ENCODE data around the gene NRG2.
A peak's percentile ranks its signal among the peaks of the same experiment; 100 is the strongest.

Gene NRG2

DNA sequence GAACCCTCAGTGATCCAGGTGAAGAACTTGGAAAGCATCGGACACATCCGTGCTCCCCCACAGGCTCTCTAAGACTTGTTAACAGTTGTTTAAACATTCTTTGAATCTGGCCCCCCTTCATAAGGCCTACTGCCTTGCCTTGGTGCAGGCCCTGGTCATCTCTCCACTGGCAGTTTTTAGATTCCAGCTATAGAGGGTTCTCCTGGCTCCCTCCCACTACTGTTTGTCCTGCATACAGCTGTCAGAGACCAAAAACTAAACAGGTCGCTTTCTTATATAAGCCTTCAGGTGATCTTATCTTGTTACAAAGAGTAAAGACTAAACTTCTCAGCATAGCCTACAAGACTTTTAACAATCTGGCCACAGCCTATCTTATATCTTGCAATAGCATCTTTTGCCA is 32.3 kb downstream of the NRG2 start:
- DNase-seq (ENCODE audit: low read depth) = no peak

DNA sequence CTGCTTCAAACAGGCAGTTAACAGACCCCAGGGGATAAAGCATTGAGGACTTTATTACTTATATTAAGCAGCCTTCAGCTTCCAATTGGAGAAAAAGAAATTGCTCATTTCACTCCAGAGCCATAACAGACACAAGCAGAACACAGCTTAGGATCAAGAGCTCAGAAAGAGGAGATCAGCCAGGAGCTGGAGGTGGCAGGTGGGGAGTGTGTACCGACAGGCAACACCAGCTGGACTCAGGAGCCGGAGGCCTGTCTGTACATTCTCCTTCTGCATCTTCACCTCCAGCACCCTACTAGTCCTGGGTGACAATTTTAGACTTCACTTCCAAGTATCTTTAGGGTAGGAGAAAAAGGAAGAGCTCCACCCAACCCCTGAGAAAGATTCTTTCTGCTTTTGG is 35.8 kb downstream of the NRG2 start:
- DNase-seq (ENCODE audit: low read depth) = no peak

GRCh38 chr5:140005145-140005591 is 37.9 kb downstream of the NRG2 start:
- DNase-seq (ENCODE audit: low read depth) = no peak

DNA sequence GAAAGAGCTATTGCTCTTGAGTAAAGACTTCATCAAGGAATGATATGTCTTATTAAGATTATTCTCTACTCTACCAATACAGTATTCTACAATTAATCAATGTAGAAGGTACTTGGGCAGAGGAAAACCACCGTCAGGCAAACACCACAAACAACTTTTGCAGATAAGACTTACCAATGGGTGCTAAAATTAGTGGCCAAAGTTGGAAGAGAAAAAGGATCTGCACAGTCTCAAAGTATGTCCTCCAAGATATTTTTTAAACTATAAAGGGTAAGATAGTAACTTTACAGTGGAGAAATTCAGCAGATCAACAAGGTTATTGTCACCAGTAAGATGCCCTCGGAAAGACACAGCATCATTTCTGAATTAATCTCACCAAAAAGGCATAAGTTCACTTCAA is 38.9 kb downstream of the NRG2 start:
- DNase-seq (ENCODE audit: low read depth) = no peak

DNA sequence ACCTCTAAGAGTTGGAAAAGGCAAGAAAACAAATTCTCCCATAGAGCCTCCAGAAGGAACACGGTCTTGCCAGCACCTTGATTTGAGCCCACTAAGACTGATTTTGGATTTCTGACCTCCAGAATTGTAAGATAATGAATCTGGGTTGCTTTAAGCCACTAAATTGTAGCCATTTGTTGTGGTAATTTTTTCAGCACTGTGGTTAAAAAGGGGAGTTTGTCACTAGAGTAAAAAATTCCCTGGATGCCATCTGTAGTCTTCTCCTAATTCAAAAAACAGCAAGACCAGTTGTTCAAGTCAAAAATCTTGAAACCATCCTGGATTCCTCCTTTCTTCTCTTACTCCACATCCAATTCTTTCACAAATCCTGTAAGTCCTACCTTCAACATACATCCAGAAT is 39.6 kb downstream of the NRG2 start:
- DNase-seq (ENCODE audit: low read depth) = no peak

GRCh38 chr5:140000332-140000731 is 42.8 kb downstream of the NRG2 start:
- no peak for DNase-seq (ENCODE audit: low read depth)

- DNase-seq (ENCODE audit: low read depth) = no peak
These were observed 44.3 kb downstream of the NRG2 start for GRCh38 chr5:139998837-139999236.

DNA sequence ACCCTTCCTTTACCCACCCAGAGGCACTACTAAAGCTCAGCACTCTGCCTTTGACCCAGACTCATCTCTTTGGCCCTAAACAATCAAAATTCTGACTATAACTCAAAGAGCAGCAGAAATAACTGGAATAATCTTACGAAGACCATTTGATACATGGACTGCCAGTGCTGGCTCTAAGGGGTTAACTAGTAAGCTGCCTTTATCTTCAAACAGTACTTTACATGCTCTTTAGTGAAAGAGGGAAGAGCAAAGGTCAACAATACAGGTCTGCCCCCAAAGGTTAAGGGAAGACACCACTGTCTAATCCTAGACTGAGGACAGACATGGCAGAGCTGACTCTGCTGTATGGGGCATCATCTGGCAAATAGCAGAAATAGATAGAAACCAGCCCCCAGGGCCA is 45.8 kb downstream of the NRG2 start:
- DNase-seq (ENCODE audit: low read depth) = no peak

DNA sequence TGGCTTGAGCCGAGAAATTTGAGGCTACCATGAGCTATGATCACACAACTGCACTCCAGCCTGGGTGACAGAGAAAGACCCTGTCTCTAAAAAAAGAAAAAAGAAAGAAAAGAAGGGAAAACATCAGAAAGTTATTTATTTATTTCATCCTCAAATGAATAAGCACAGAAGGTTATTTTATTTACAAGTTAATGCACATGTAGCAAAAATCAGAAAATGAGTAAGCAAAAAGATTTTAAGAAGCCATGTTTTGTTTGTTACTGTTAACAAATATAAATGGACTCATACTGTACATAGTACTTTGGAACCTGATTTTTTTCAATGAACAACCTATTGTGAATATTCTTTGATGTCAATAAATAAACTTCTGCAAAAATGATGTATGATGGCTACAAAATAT is 47.2 kb downstream of the NRG2 start:
- no peak for DNase-seq (ENCODE audit: low read depth)

GRCh38 chr5:139994234-139994633 is 48.9 kb downstream of the NRG2 start:
- no peak for DNase-seq (ENCODE audit: low read depth)

- DNase-seq (ENCODE audit: low read depth) = peak; percentile 29
These were observed 57.4 kb downstream of the NRG2 start for GRCh38 chr5:139985733-139986132.

GRCh38 chr5:139985290-139985689 is 57.8 kb downstream of the NRG2 start:
- no peak for DNase-seq (ENCODE audit: low read depth)

- DNase-seq (ENCODE audit: low read depth) = no peak
These were observed 58.3 kb downstream of the NRG2 start for GRCh38 chr5:139984816-139985215.

DNA sequence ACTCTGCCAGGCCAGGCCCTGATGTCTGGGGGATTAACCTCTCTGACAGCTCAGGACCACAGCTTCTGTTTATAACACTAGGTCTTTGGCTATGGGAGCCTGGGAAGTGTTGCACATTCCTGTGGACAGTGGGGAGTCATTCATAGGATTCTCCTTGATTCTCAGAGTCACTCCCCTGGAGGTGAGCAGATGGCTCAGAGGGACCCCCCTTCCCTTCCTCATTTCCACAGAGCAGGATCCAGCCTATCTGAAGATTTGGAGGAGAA is 60.2 kb downstream of the NRG2 start:
- peak; percentile 20 for DNase-seq (ENCODE audit: low read depth)

GRCh38 chr5:139982157-139982974 is 60.7 kb downstream of the NRG2 start:
- peak; percentile 10 for DNase-seq (ENCODE audit: low read depth)

DNA sequence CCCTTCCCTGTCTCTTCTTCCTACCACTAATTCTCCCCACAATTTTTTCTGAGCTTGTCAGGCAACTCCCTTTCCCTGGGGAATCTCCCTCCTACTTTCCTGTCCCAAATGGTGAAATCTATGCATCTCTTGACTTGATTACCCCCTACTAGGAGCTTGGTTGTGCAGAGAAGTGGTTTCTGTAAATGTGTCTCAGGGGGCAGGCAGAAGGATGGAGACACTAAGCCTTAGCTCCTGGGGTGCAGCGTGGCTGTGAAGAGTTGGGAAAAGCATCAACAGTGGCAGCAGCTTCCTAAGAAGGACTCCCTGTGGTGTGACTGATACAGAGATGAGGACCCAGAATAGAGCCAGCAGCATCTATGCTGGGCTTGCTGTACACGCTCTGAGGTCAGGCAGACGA is 62.3 kb downstream of the NRG2 start:
- no peak for DNase-seq (ENCODE audit: low read depth)

- no peak for DNase-seq (ENCODE audit: low read depth)
These were observed 63.2 kb downstream of the NRG2 start for GRCh38 chr5:139979943-139980342.

DNA sequence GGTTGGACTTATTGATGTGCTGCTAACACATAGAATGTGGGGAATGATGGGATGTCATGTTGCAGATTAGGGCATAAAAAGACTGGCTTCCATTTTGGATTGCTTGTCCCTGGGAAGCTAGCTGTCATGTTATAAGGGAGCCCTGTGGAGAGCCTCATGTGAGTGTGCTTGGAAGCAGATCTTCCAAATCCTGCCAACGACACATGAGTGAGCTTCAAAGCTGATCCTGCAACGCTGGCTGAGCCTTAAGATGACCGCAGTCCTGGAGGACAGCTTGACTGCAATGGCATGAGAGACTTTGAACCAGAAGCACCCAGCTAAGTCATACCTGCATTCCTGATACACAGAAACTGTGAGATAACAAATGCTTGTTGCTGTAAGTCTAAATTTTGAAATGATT is 63.6 kb downstream of the NRG2 start:
- DNase-seq (ENCODE audit: low read depth) = no peak

DNA sequence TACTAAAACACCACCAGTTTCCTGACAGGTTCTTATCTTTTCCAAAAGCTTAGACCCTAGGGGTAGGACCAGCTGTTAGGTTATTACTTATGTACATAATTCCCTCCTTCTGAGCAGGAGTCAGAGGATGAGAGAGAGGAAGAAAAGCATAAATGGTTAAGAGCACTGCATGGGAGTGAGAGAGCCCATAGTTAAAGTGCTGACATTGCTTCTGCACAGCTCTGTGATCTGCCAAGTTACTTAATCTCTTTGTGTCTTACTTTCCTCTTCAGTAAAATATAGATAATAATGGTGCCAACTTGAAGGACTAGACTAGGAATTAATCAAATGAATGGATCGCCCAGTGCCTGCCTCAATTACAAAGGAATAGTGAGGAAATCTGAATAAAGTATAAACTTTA is 66.4 kb downstream of the NRG2 start:
- no peak for DNase-seq (ENCODE audit: low read depth)

- no peak for DNase-seq (ENCODE audit: low read depth)
These were observed 67.2 kb downstream of the NRG2 start for GRCh38 chr5:139975942-139976341.

DNA sequence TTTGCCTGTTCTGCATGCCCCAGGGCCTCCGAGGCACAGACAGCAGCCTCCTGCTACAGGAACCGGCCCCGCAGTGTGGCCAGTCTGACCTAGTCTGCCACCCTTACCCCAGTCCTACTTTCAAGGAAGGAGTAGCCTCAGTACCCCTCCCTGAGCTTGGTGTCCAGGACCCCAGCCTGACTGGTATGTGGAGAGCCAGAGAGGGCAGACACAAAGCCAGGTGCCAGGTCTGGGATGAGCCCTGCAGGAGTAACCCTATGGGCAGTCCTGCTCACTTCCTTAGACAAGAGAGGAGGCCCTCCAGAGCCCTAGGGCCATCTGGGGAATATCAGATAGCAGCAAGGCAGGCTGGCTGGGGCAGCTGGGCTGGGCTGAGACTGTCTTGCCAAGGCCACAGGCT is 67.8 kb downstream of the NRG2 start:
- no peak for DNase-seq (ENCODE audit: low read depth)

- DNase-seq (ENCODE audit: low read depth) = no peak
These were observed 68.4 kb downstream of the NRG2 start for GRCh38 chr5:139974661-139975060.

GRCh38 chr5:139971202-139971725 is 71.8 kb downstream of the NRG2 start:
- no peak for DNase-seq (ENCODE audit: low read depth)

- no peak for DNase-seq (ENCODE audit: low read depth)
These were observed 73.8 kb downstream of the NRG2 start for GRCh38 chr5:139969318-139969717.
